ENCODE results near the gene TRAF3. TPM values are rescaled to one million over a fixed set of nuclear protein-coding genes. Genes with fewer than 3 reads are reported as not detected.
"Not testable (repeated sequence)": the region's sequence is repeated elsewhere in the genome, so short reads cannot be mapped to it uniquely, and the experiment has no call there.

The TRAF3 gene
- total RNA-seq, 1 donor from 2014 or later, result 26.3 TPM

GRCh38 chr14:102925646-102926045 lies 148.4 kb downstream of the TRAF3 start:
- Mint-ChIP-seq H3K27ac (no peak overlapping the region), H3K27me3 (peaks cover 18% of the 10 kb centered on the region), H3K9me3 (ENCODE audit: low read depth) (no peaks in the 10 kb centered on the region), H3K4me3 (ENCODE audit: low read depth) (no peak overlapping the region), H3K4me1 (ENCODE audit: low read depth) (peaks cover under 1% of the 10 kb centered on the region), H3K36me3 (ENCODE audit: insufficient read depth) (no peaks in the 10 kb centered on the region)
- DNase-seq (ENCODE audit: low spot score, unreplicated experiment), result no peak
- TF ChIP-seq CTCF (IDR thresholded peaks at IDR 0.05; ENCODE audit: unreplicated experiment), result no peak

DNA sequence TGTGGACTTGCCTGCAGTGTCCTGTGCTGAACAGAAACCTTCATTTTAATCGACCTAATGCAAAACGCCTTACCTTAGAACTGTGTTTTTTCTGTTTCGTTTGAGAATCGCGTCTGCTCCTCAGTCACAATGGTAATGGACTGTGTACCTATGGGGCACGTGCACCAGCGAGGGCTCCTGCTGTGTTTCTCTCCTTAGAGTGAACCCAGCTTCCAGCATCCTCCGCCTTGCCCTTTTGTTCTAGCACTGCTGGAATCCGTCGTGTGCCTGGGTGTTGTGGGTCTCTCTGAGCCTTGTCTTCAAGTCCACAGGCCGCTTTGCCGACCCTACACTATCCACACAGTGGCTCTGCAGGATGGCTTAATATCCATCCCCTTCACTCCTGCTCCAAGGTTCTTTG lies 148.9 kb downstream of the TRAF3 start:
- Mint-ChIP-seq H3K27me3 (peaks cover 18% of the 10 kb centered on the region), H3K27ac (no peak overlapping the region), H3K36me3 (ENCODE audit: insufficient read depth) (no peaks in the 10 kb centered on the region), H3K4me3 (ENCODE audit: low read depth) (no peak overlapping the region), H3K9me3 (ENCODE audit: low read depth) (no peaks in the 10 kb centered on the region), H3K4me1 (ENCODE audit: low read depth) (peaks cover 2% of the 10 kb centered on the region)
- TF ChIP-seq CTCF (IDR thresholded peaks at IDR 0.05; ENCODE audit: unreplicated experiment), result no peak
- no peak for DNase-seq (ENCODE audit: low spot score, unreplicated experiment)

DNA sequence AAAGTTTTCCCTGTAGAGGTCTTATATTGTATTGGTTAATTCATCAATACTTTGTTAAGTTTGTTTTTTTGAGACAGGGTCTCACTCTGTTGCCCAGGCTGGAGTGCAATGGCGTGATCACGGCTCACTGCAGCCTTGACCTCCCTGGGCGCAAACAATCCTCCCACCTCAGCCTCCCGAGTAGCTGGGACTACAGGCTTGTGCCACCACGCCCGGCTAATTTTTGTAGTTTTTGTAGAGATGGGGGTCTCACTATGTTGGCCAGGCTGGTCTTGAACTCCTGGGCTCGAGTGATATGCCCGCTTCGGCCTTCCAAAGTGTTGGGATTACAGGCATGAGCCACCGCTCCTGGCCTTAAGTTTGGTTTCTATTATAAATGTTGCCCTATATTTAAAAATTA lies 149.6 kb downstream of the TRAF3 start:
- H3K36me3 Mint-ChIP-seq (ENCODE audit: insufficient read depth); H3K4me1 Mint-ChIP-seq (ENCODE audit: low read depth); H3K4me3 Mint-ChIP-seq (ENCODE audit: low read depth); H3K27ac Mint-ChIP-seq; DNase-seq (ENCODE audit: low spot score, unreplicated experiment); H3K9me3 Mint-ChIP-seq (ENCODE audit: low read depth): not testable (repeated sequence)
- peaks cover 21% of the 10 kb centered on the region for H3K27me3 Mint-ChIP-seq

DNA sequence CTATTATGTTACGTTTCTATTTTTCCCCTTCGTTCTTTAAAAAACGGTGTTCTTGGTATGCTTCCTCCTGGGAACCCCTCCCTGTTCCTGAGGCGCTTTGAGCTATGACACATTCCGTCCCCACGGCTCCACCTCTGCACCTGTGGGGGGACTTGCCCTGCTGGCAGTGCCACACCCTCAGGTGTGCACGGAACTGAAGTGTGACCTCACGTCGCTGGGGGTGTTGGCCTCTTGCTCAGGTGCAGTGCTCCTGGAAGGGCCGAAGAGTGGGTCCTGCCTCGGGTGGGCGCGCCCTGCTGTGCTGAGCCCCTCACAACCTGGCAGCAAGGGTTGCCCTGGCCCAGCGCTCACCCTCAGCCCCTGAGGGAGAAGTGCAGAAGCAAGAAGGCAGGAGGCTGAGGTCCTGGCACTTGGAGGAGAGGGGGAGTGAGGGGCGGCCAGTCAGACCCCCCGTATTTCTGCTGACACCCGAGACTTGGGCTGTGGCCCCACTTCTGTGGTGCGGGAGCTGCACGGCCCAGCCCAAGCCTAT lies 150.2 kb downstream of the TRAF3 start:
- Mint-ChIP-seq H3K36me3 (ENCODE audit: insufficient read depth) (no peaks in the 10 kb centered on the region), H3K27ac (no peak overlapping the region), H3K27me3 (peaks cover 21% of the 10 kb centered on the region), H3K4me3 (ENCODE audit: low read depth) (peak overlapping the region; percentile 57), H3K4me1 (ENCODE audit: low read depth) (peaks cover 2% of the 10 kb centered on the region), H3K9me3 (ENCODE audit: low read depth) (no peaks in the 10 kb centered on the region)
- no peak for TF ChIP-seq CTCF (IDR thresholded peaks at IDR 0.05; ENCODE audit: unreplicated experiment)
- DNase-seq (ENCODE audit: low spot score, unreplicated experiment), result no peak

DNA sequence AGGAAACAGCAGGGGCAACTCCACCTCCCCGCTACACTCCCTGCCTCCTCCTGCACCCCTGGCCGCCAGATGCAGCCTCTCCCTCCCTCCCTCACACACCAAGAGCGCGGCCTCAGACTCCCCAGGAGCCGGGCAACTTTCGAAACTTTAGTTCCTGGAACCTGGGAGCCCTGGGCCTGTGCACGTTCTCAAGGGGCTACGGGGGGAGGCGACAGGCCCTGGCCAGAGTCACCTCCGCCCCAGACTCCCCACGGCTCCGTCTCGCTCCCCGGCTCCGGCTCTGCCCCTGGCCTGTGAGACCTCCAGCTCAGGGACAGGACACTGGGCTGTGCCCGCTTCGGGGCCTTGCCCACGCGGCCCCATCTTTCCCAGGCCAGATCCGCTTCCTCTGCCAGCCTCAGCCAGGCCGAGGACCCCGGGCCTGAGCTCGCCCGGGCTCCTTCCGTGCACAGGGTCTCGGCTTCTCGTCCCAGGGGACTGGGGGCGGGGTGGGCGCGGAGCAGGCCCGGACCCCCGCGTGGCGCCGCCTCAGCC lies 150.7 kb downstream of the TRAF3 start:
- no peak for TF ChIP-seq CTCF (IDR thresholded peaks at IDR 0.05; ENCODE audit: unreplicated experiment)
- DNase-seq (ENCODE audit: low spot score, unreplicated experiment), result no peak
- H3K36me3 Mint-ChIP-seq (ENCODE audit: insufficient read depth), result no peaks in the 10 kb centered on the region
- peaks cover 2% of the 10 kb centered on the region for H3K4me1 Mint-ChIP-seq (ENCODE audit: low read depth)
- H3K27me3 Mint-ChIP-seq, result peaks cover 21% of the 10 kb centered on the region
- H3K27ac Mint-ChIP-seq, result no peak overlapping the region
- peak overlapping the region; percentile 57 for H3K4me3 Mint-ChIP-seq (ENCODE audit: low read depth)
- no peaks in the 10 kb centered on the region for H3K9me3 Mint-ChIP-seq (ENCODE audit: low read depth)
